ENCODE data around the gene HRK.

Gene HRK

GRCh38 chr12:116896411-116896924 is 15.2 kb upstream of the HRK start:
- no peak overlapping the region for H3K27ac ChIP-seq
- H3K4me1 ChIP-seq (ENCODE audit: control insufficient read depth in 1 of 2, insufficient read depth in 1 of 2, low read depth in 1 of 2, low read length in 1 of 2): no peaks in the 10 kb centered on the region
- no peaks in the 10 kb centered on the region for H3K36me3 ChIP-seq
- no peaks in the 10 kb centered on the region for H3K9me3 ChIP-seq
- no peak for TF ChIP-seq CTCF (IDR thresholded peaks at IDR 0.05)
- no peak overlapping the region for H3K4me3 ChIP-seq (ENCODE audit: low read depth in 1 of 2, low read length in 1 of 2)
- peaks cover 63% of the 10 kb centered on the region for H3K27me3 ChIP-seq

- Histone ChIP-seq H3K27ac (no peak overlapping the region), H3K4me1 (ENCODE audit: control insufficient read depth in 1 of 2, insufficient read depth in 1 of 2, low read depth in 1 of 2, low read length in 1 of 2) (peaks cover 0 to 2% of the 10 kb centered on the region in 2 experiments), H3K9me3 (no peaks in the 10 kb centered on the region), H3K4me3 (ENCODE audit: low read depth in 1 of 2, low read length in 1 of 2) (no peak overlapping the region), H3K36me3 (no peaks in the 10 kb centered on the region), H3K27me3 (peaks cover 68% of the 10 kb centered on the region)
- no peak for TF ChIP-seq CTCF (IDR thresholded peaks at IDR 0.05)
Observed at GRCh38 chr12:116894913-116895312, 13.7 kb upstream of the HRK start.

GRCh38 chr12:116892349-116893140 is 11.3 kb upstream of the HRK start:
- H3K4me3 ChIP-seq (ENCODE audit: low read depth in 1 of 2, low read length in 1 of 2): no peak overlapping the region
- H3K27me3 ChIP-seq: peaks cover 45% of the 10 kb centered on the region
- H3K36me3 ChIP-seq: no peaks in the 10 kb centered on the region
- peaks cover 12 to 26% of the 10 kb centered on the region in 2 experiments for H3K4me1 ChIP-seq (ENCODE audit: control insufficient read depth in 1 of 2, insufficient read depth in 1 of 2, low read depth in 1 of 2, low read length in 1 of 2)
- no peaks in the 10 kb centered on the region for H3K9me3 ChIP-seq
- TF ChIP-seq CTCF (IDR thresholded peaks at IDR 0.05): no peak
- H3K27ac ChIP-seq: no peak overlapping the region

GRCh38 chr12:116891019-116891418 is 9.8 kb upstream of the HRK start:
- Histone ChIP-seq H3K27me3 (peaks cover 31% of the 10 kb centered on the region), H3K4me3 (ENCODE audit: low read depth in 1 of 2, low read length in 1 of 2) (no peak overlapping the region), H3K36me3 (no peaks in the 10 kb centered on the region), H3K4me1 (ENCODE audit: control insufficient read depth in 1 of 2, insufficient read depth in 1 of 2, low read depth in 1 of 2, low read length in 1 of 2) (peaks cover 15 to 35% of the 10 kb centered on the region in 2 experiments), H3K27ac (no peak overlapping the region), H3K9me3 (no peaks in the 10 kb centered on the region)
- TF ChIP-seq CTCF (IDR thresholded peaks at IDR 0.05): no peak

GRCh38 chr12:116890330-116890729 is 9.1 kb upstream of the HRK start:
- H3K27ac ChIP-seq: no peak overlapping the region
- no peak for TF ChIP-seq CTCF (IDR thresholded peaks at IDR 0.05)
- H3K4me3 ChIP-seq (ENCODE audit: low read depth in 1 of 2, low read length in 1 of 2): no peak overlapping the region
- no peaks in the 10 kb centered on the region for H3K36me3 ChIP-seq
- H3K4me1 ChIP-seq (ENCODE audit: control insufficient read depth in 1 of 2, insufficient read depth in 1 of 2, low read depth in 1 of 2, low read length in 1 of 2): peaks cover 22 to 39% of the 10 kb centered on the region in 2 experiments
- no peaks in the 10 kb centered on the region for H3K9me3 ChIP-seq
- peaks cover 27% of the 10 kb centered on the region for H3K27me3 ChIP-seq
